HG03457 (cell line): Measurements from ENCODE around the gene BST1.
"Not testable (repeated sequence)": the region's sequence is repeated elsewhere in the genome, so short reads cannot be mapped to it uniquely, and the experiment has no call there.

Source experiments
- ATAC-seq: cut with Tn5 transposase; IDR thresholded peaks from one replicate; pipeline ENCODE4 v1.9.1; 2021; ENCODE audit warnings: moderate number of reproducible peaks; ENCODE audit not compliant: unreplicated experiment

BST1 gene

DNA sequence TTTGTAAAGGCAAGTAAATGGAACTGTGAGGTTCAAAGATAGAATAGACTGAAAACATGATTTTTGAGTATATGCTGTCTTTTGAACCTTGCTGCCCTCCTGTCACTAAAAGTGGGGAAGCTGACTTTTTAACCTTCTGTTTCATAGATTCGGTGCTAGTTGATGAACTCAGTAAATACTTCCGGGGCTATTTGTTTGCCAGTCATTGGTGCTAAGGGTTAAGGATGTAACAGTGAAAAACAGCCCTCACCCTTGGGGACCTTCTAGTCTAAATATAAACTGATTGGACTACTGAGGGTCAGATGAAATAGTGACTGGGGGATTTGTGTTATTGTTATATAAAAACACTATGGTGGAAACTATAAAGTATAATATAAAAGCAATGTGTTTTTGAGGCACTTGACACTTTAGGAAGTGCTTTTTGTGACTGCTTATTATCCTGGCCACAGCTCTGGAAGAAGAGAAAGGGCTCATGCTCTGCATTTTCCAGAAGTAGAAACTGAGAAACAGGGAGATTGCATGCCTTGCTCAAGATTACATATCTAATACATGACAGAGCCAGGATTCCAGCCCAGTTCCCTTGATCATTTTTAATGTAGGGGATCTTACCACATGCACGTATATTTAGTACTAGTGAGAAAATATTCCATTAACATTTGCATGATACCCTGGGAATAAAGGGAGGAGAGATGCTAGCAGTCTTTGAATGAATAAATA, 3.9 kb downstream of the BST1 start:
- no peak for ATAC-seq

DNA sequence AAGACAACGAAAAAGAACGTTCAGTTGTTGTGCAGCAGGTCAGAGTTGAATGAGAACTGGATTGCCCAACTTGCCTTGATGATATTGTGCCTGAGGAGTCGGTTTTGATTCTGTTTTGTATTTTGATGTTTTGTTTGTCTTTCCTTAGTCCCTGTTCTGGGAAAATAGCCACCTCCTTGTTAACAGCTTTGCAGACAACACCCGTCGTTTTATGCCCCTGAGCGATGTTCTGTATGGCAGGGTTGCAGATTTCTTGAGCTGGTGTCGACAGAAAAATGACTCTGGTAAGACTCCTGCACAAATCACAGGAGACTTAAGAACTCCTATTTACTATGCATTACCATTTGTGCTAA, 4.5 kb downstream of the BST1 start:
- no peak for ATAC-seq

DNA sequence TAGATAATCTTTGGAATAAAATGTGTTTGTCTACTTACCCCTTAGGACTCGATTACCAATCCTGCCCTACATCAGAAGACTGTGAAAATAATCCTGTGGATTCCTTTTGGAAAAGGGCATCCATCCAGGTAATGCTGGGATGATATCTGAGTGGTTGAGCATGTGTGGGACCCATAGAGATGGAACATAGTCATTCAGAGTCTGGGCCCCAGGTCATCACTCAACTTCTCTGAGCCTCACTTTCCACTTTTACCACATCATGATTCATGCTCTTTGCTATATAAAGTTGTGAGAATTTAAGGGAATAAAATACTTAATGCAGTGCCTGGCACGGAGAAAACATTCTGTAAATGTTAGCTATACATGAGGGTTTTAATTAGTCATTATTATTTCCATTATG, 8.9 kb downstream of the BST1 start:
- no peak for ATAC-seq

DNA sequence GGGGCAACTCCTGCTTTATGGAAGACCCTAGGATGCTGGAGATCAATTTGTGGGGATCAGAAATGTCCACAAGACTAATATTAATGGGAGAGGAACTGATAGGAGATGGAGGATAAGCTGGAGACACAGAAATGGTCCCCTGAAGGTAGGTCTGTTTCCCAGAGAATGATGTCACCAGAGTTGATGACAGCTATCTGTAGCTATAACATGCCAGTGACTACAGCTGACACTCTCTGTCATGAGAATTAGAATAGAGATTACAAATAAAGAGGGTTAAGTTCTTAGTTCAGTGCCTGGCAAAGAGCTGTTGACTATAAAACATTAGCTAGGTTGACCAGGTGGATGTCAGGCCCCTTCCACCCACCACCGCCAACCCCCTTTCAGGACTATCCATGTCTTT, 9.3 kb downstream of the BST1 start:
- ATAC-seq: no peak

DNA sequence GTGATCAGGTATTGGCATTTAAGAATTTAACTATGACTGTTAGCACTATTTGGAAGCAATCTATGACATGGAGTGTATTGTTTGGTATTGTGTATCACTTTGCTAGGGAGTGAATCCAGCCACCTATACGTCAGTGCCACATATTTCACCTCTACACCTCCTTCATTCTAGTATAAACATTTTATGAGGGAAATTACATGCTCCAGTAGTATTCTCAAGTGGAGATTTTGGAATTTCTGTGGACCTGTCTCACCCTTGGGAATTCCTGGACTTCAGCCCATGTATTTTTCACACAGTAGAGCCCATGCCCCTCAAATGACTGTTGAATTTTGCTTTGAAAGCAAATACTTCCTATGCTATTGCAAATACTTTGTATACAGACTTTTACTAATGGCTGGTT, 11.3 kb downstream of the BST1 start:
- ATAC-seq: no peak

DNA sequence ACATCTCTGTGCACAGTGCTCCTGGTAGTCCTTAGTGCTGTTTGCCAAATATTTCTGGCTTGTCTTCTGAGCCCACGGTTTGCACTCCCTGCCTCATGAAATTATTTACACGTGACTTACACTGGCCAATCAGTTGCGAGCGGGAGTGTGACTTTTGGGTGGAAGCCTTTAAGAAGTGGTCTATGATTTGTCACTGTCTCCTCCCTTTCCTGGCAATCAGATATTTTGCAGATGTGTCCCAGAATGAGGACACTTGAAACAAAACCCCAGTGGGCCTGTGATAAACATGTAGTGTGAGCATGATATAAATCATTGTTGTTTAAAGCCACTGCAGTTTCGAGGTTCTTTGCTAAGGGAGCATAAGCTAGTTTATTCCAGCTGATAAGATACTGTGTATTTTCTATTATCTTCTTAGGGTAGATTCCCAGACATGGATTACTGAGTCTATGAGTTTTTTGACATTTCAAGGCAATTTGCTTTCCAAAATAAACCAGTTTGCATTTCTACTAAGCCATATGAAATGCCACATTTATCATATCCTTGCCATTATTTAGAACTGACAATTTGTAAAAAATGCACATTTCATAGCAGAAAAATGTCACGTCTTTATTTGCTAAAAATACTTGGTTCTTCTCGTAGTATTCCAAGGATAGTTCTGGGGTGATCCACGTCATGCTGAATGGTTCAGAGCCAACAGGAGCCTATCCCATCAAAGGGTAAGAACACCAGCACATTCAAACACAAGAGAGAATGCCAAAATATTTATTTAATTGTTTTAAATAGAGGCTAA, 12.0 kb downstream of the BST1 start:
- ATAC-seq: no peak

DNA sequence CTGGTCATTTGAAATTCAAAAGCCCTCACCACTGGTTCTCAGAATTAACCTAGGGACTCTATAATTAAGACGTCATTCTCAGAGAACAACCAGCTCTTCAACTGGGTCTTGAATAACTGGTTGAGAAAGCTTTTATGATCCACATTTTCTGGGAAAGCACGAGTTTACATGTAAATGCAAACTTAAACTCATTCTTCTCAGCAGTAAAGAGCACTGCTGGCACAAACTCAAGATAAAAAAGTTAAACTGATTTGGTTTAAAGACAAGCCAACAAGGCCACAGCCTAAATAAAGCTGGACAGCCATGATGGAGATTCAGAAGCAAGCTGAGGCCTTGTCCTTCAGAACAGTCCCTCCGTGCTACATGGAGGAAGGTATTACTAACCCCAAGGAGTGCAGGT, 13.2 kb downstream of the BST1 start:
- ATAC-seq: no peak

DNA sequence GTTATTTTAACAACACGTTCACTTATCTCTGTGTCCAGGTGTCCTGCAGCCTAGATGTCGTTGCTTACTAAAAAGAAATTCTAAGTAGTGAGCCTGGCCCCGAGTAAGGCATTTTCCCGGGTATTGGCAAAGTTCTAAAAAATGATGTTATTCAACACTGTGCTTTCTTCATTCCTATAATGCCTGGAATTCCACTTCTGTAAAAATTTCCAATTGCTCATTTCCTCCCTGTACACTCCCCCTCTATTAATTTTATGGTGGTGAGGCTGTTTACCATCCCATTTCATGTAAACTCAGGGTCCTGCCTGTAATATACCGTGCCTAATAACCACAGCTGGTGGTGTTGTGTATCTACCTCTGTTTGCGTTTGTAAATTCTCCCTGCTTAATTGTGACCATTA, 14.2 kb downstream of the BST1 start:
- ATAC-seq: no peak

DNA sequence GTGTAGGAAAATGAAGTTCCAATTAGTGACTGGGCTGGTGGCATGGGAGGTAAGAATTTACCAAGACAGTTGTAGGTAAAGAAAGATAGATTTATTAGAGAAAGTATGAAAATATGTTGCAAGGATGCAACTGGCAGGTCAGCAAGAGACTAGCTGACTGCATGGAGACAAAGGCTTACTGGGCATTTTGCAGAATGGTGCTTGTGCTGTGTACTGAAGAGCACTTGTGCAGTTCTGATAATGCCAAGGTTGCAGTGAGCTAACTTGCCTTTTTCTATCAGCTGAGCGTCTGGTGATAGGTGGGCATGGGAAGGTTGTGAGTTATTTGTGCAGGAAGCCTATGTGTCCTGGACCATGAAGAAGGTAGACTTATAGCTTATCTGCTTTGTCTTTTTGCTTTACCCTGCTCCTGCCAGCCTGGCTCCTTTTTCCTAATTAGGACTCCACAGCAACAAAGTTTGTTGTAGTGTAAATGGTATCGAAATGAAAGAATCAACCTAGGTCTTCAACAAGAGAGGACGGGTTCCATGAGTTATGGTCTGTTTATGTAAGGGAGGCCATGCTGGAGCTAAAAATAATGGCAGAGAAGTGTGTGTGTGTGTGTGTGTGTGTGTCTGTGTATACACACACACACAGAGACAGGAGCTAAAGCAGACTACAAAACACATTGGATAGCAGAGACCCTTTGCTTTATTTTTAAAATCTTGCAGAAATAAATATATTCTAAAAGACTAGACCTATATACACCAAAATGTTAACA, 15.0 kb downstream of the BST1 start:
- ATAC-seq: no peak

DNA sequence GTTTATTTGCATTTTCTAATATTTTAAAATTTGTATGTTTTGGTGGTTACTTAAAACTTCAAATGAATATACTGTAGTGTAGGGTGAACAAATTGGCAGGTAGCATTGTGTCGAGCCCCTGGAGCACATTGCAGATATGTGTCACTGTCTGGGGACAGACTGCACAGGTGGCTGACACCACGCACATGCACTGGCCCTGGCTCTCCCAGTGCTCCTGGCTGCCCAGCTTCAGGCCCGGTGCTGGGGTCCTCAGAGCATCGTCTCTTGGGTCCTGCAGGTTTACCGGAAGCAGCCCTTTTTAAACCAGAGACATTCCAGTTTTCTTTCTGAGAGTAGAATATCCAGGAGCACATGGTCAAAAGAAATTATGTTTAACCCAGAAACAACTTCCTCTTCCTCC, 15.6 kb downstream of the BST1 start:
- ATAC-seq: no peak

DNA sequence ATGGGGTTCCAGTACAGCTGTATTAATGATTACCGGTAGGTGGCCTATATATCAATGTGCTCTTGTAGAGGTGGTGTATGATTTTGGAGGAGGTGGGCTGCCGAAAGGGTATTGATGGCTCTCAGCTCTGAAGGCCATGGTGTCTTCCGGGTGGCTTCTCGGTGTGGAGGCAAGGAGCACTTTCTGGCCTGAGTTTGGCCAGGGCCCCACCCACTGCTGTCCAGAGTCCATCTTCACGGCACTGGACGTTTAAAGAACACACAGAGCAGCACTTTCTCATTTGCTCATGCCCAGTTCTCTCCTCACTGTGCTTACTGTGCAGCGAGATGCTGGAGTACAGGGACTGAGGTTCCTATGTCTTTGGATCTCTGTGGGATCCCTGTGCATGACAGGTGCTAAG, 16.1 kb downstream of the BST1 start:
- no peak for ATAC-seq

DNA sequence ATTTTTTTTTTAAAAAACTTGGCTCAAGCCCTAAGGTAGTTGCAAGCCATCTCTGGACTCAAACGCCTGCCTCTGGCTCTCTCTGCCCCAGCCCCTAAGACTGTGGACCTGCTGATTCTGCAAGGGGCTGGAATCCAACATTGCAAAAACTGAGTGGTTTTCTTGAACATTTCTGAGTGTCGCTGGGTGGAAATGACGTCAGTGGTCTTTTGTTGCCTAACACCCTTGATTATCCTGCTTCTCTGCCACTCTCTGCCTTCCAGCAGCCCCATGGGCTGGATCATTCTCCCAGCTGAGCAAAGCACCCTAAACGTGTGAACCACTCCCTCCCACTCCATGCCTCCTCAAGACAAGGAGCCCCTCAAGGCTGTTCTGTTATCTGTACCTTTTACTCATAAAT, 16.6 kb downstream of the BST1 start:
- ATAC-seq: no peak

DNA sequence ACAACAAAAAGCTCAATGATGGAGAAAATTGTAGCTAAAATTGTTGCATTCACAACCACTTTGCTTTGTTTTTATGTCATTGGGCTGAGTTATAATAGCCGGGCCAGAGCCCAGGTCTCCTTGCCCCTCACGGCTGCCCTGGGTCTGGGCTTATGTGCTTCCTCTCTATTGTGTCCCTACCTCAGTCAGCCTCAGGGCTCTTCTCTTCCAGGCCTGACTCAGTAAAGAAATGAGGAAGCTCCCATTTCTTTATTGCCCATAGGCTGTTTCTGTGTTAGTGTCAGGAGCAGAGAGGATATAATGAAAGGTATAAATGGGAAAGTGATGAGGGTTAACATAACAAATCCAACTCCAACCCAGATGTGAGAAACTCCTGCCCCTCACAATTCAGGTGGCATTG, 18.0 kb downstream of the BST1 start:
- no peak for ATAC-seq

DNA sequence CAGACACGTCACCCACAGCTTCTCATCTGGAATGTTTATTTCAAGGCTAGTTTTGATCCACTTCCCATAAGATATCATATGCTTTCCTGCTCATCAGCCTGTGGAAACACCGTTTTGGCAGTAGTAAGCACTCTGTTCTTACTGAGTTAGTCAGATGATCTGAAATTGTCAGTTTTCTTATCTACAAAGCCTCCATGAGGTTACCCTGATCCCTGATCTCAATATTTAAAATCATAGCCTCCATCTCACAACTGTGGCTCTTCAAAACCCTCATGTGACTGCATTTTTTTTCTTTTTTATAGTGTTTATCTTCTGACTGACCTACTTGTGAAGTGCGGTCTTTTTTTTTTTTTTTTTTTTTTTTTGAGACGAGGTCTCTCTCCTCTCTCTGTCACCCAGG, 22.7 kb downstream of the BST1 start:
- ATAC-seq: no peak

DNA sequence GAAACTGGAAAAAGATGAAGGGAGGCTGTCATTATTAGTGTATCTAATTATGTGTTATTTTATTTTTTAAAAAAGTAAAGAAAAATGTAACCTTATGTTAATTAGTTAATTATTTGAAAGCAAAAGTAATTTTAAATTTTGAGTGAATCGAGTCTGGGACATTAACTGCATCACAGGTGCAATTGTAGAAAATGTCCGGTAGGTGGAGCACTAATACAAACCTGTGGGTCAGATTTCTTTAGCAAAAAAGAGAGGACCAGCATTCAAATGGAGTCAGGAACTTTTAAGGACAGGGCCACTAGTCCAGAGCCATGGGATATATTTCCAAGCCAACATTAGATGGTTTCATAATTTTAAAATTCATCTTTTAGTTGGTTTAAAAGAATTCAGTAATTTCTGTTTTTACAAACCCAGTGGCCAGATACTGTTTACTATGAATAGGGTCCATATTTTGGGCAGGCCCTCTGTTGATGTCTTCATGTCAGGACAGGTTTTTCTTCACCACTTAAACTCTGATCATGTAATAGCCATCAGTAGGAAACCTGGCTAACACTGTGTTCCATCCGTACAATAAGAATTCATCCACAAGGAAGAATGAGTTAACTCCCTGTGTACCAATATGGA, 27.2 kb downstream of the BST1 start:
- ATAC-seq: no peak

DNA sequence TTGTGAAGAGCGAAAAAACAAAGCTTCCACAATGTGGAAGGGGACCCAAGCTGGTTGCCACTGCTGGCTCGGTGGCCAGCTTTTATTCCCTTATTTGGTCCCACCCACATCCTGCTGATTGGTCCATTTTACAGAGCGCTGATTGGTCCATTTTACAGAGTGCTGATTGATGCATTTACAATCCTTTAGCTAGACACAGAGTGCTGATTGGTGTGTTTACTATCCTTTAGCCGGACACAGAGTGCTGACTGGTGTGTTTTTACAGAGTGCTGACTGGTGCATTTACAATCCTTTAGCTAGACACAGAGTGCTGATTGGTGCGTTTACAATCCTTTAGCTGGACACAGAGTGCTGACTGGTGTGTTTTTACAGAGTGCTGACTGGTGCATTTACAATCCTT, 30.2 kb downstream of the BST1 start:
- ATAC-seq: not testable (repeated sequence)

DNA sequence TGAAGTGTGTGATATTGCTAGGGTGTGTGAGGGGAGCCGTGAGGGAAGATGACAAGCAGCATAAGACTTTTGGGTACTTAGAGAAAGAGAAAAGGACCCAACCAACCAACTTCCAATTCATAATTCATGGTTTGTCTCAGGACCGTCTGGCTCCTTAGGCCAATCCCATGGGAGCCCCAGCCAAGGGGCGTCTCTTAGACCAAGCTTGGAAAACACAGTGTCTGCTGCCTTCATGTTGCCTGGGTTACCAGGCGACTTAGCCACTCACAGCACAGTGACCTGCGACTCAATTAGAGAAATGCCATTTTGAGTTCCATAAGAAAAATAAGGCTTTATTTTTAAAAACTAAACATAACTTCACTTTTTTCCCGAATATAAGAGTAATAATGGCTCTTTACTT, 32.7 kb downstream of the BST1 start:
- no peak for ATAC-seq

DNA sequence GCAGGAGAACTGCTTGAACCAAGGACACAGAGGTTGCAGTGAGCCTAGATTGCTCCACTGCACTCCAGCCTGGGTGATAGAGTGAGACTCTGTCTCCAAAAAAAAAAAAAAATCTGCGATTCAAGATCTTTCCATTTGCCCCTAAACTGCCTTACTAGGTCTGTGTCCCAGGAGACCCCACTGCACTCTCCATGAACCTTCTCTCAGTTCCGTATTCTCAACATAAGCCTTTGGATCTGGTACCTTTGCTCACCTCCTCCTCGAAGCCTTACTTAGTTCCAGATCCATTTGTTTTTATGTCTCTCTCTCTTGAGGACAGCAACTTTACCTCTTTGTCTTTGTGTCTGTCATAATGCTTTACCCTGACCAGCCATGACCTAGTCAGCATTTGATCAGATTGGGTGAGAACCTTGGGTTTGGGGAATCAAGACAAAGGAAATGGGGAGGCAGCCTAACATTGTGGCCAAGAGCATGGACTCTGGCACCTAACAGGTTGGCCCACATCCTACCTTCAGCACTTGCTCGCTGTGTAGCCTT, 33.7 kb downstream of the BST1 start:
- ATAC-seq: no peak

DNA sequence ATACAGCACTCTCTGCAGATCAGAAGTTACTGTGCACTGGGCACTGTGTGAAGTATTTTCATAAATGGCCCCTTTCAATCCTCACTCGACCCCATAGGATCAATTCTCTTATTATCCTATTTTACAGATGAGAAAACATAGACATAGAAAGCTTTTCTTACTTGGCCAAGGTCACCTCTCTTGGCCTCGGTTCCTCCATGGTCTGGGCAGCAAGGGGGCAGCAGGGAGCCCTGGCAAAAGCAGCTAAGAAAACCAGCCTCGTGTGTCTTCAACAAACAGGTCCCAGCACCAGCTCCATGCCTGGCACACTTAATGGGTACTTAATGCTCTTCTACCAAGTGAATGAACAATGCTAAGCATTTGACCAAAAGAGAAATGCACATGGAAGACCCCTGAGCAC, 34.4 kb downstream of the BST1 start:
- no peak for ATAC-seq

DNA sequence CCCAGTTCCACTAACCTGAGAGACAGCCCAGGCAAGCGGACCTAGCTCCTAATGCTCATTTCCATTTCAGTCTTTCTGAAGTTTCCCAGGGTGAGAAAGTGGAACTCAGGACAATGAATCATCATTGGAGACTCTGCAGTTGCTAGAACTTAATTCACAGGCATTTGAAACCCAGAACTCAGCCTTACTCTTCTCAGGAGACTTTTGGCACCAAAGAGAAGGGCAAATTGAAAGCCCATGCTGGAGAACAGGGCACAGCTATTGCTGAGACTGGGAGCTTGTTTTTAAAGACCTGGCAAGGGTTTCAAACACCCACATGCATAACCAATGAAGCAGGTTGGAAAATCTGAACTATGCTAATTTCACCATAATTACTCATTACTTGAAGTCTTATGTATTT, 36.0 kb downstream of the BST1 start:
- no peak for ATAC-seq

DNA sequence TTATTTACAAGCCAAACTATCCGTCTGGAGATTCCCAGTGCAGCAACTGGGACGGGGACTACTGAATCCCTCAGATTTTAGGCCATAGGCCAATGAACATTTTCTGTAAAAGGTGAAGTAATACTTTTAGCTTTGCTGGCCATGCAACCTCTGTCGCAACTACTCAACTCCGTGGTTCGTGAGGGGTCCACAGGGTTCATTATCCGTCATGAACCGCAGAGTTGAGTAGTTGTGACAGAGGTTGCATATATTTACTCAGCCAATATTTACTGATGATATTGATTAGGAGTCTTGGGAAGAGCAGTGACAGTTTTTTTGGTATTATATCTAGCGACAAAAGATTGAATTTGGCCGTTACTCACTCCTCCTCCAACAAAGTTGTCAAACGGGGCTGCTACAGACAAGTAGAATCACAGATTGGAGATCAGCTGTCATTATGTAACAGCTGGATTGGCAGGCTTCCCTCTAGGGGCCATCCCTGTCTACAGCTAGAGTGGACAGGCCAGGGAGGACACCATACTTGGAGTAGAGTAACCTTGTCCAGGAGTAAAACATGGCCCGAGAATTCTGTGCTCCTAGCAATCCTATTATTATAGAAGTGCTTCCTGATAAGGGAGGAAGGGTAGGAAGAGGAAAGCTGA, 38.0 kb downstream of the BST1 start:
- no peak for ATAC-seq
